Stimulated activated CD8-positive, alpha-beta memory T cell treated with anti-CD3 and anti-CD28 coated beads, Interleukin-12 subunit alpha, Interleukin-12 subunit beta, amount 100 ng/mL, for 4 hours (primary cell): ENCODE data around the gene AMMECR1L.
A peak's percentile ranks its signal among the peaks of the same experiment; 100 is the strongest.
"Not testable (repeated sequence)": the region's sequence is repeated elsewhere in the genome, so short reads cannot be mapped to it uniquely, and the experiment has no call there.

Source experiments
- DNase-seq: peaks from one replicate; pipeline ENCODE4 v3.0.0-alpha.2; 2020; ENCODE audit warnings: low read depth

AMMECR1L gene

GRCh38 chr2:127887082-127887775 lies 1.5 kb upstream of the AMMECR1L start:
- DNase-seq, result no peak

GRCh38 chr2:127886593-127886935 lies 808 bp upstream of the AMMECR1L start:
- DNase-seq, result not testable (repeated sequence)

GRCh38 chr2:127884861-127885740 lies 655 bp downstream of the AMMECR1L start:
- peak; percentile 29 for DNase-seq

- no peak for DNase-seq
Measured at GRCh38 chr2:127884436-127884835, 1.3 kb downstream of the AMMECR1L start.

- no peak for DNase-seq
Measured at GRCh38 chr2:127879899-127880298, 5.9 kb downstream of the AMMECR1L start.

- no peak for DNase-seq
Measured at GRCh38 chr2:127877626-127878025, 8.1 kb downstream of the AMMECR1L start.

- no peak for DNase-seq
Measured at GRCh38 chr2:127877136-127877535, 8.6 kb downstream of the AMMECR1L start.

- DNase-seq, result no peak
Measured at GRCh38 chr2:127874378-127875269, 11.1 kb downstream of the AMMECR1L start.

GRCh38 chr2:127873707-127874303 lies 12.0 kb downstream of the AMMECR1L start:
- DNase-seq, result no peak

- no peak for DNase-seq
Measured at GRCh38 chr2:127872354-127872753, 13.4 kb downstream of the AMMECR1L start.

- no peak for DNase-seq
Measured at GRCh38 chr2:127865926-127866325, 19.8 kb downstream of the AMMECR1L start.

GRCh38 chr2:127864877-127865276 lies 20.9 kb downstream of the AMMECR1L start:
- DNase-seq, result no peak

- no peak for DNase-seq
Measured at GRCh38 chr2:127862228-127862627, 23.5 kb downstream of the AMMECR1L start.

- no peak for DNase-seq
Measured at GRCh38 chr2:127860130-127860529, 25.6 kb downstream of the AMMECR1L start.

GRCh38 chr2:127859712-127860085 lies 26.1 kb downstream of the AMMECR1L start:
- peak; percentile 36 for DNase-seq

- no peak for DNase-seq
Measured at GRCh38 chr2:127857265-127857808, 28.4 kb downstream of the AMMECR1L start.

GRCh38 chr2:127853671-127854070 lies 32.1 kb downstream of the AMMECR1L start:
- no peak for DNase-seq

GRCh38 chr2:127852388-127852787 lies 33.4 kb downstream of the AMMECR1L start:
- no peak for DNase-seq

GRCh38 chr2:127847931-127848330 lies 37.8 kb downstream of the AMMECR1L start:
- DNase-seq, result no peak

GRCh38 chr2:127844973-127845372 lies 40.8 kb downstream of the AMMECR1L start:
- DNase-seq, result no peak

- no peak for DNase-seq
Measured at GRCh38 chr2:127843677-127844076, 42.1 kb downstream of the AMMECR1L start.
